Right lobe of liver (tissue), 6 donors: ENCODE measurements around the gene C2orf81. TPM values are rescaled to one million over a fixed set of nuclear protein-coding genes. Genes with fewer than 3 reads are reported as not detected.
"Not testable (repeated sequence)": the region's sequence is repeated elsewhere in the genome, so short reads cannot be mapped to it uniquely, and the experiment has no call there.

ENCODE experiments used
- ATAC-seq, 4 donors: fragments of 200-7000 bp; cut with Tn5 transposase; one replicate each; pipeline ENCODE4 v1.9.1; 2020; ENCODE audit warnings: mild to moderate bottlenecking in 4 of 4, moderate library complexity in 4 of 4
- DNase-seq, 3 donors: peaks; one replicate each; pipeline ENCODE4 v3.0.0-alpha.2; 2020
- H3K27ac ChIP-seq, 3 donors: fragments of 200-600 bp; one replicate each; pipeline ENCODE4 v1.8.0; 2022
- H3K27me3 ChIP-seq, 2 donors: fragments of 200-600 bp; one replicate each; pipeline ENCODE4 v1.8.0; 2022
- H3K36me3 ChIP-seq, 4 donors: fragments of 200-600 bp; sonication (generic) in 1 of 4; one replicate each; pipeline versions ENCODE4 v1.5.1 to v1.8.0; 2017 to 2022; ENCODE audit warnings: control low read depth in 1 of 4
- H3K4me1 ChIP-seq, 4 donors: fragments of 200-600 bp; sonication (generic) in 1 of 4; one replicate each; pipeline versions ENCODE4 v1.5.1 to v1.8.0; 2017 to 2022; ENCODE audit warnings: control low read depth in 1 of 4
- H3K4me3 ChIP-seq, 3 donors: fragments of 200-600 bp; one replicate each; pipeline ENCODE4 v1.8.0; 2022
- H3K9me3 ChIP-seq, 4 donors: fragments of 200-600 bp; sonication (generic) in 1 of 4; one replicate each; pipeline versions ENCODE4 v1.5.1 to v1.8.0; 2017 to 2022; ENCODE audit warnings: control low read depth in 1 of 4
- CTCF ChIP-seq, 4 donors: fragments of 200-600 bp in 3 of 4; fragments of 450-650 bp in 1 of 4; IDR thresholded peaks; one replicate each; pipeline versions ENCODE4 v1.5.1 to v1.8.0; 2016 to 2022; ENCODE audit warnings: antibody characterized with exemption in 4 of 4, mild to moderate bottlenecking in 2 of 4
- POLR2A ChIP-seq: fragments of 450-650 bp; IDR thresholded peaks from one replicate; pipeline ENCODE4 v1.6.1; 2017; ENCODE audit warnings: antibody characterized with exemption, mild to moderate bottlenecking
- WGBS: methylation state at CpG from one replicate; pipeline ENCODE4 v1.1.6; 2018; ENCODE audit warnings: low coverage, low lambda C conversion rate; ENCODE audit not compliant: insufficient coverage; ENCODE audit errors: missing lambda C conversion rate; 5-methylcytosine and 5-hydroxymethylcytosine counted together
- intact Hi-C, 2 donors: fragments of 100-400 bp; cut with DNase I; formaldehyde crosslinking; loops; one replicate each; pipeline versions ENCODE4 v1.11.2 to v1.14.1; 2022
- total RNA-seq, 6 experiments: library from RNA; depleted of rRNA in 2 of 6; stranded (reverse); fragments of >200 nt in 2 of 6; fragmentation: NEBNext Ultra II Directional in 3 of 6; extraction: Animal tissue kit (Norgen Biotek cat#: 25700) in 3 of 6; gene quantifications; one replicate each; pipeline versions ENCODE4 v1.1.0 to v1.2.4, GENCODE V29; 2016 to 2023
- donor health status: DM: no; HTN: yes; CAD: no.
- donor health status: DM: no; HTN: no; CAD: no.
- donor health status: DM: no; HTN: no; CAD: no.
- donor health status: DM: no; HTN: yes; CAD: no.
- donor health status: DM: no; HTN: yes; CAD: no.

Gene C2orf81
- total RNA-seq, 6 experiments from 2014 or later = 0.18 to 0.56 (median 0.31) TPM; not detected in 1

- no peak for ATAC-seq
- Histone ChIP-seq H3K9me3 (no peaks in the 10 kb centered on the region), H3K4me1 (peaks cover 0 to 14% (median 0%) of the 10 kb centered on the region in 4 donors), H3K36me3 (peaks cover 0 to 36% (median 12%) of the 10 kb centered on the region in 4 donors), H3K27ac (no peak overlapping the region), H3K4me3 (no peak overlapping the region), H3K27me3 (no peaks in the 10 kb centered on the region)
- WGBS = 57% methylated on average over 4 of the region's 9 CpGs
- TF ChIP-seq POLR2A (no peak), CTCF (IDR thresholded peaks at IDR 0.05) (no peak)
- DNase-seq = peak in 1 of 3 donors; percentile 49
- intact Hi-C loops = no loop called here
Observed at GRCh38 chr2:74423231-74424095, 2.0 kb upstream of the C2orf81 start.

- intact Hi-C loops, DNase-seq, H3K36me3 ChIP-seq, H3K27me3 ChIP-seq, ATAC-seq, H3K9me3 ChIP-seq, H3K27ac ChIP-seq: not testable (repeated sequence)
- Histone ChIP-seq H3K4me1 (peaks cover 0 to 16% (median 0%) of the 10 kb centered on the region in 4 donors), H3K4me3 (peak overlapping the region in 1 of 3 donors; percentile 48)
- WGBS = 73% methylated on average over 18 of the region's 19 CpGs
Observed at GRCh38 chr2:74420443-74421103, 846 bp downstream of the C2orf81 start.

- no peak overlapping the region for H3K27ac ChIP-seq
- TF ChIP-seq CTCF (IDR thresholded peaks at IDR 0.05) (no peak), POLR2A (no peak)
- intact Hi-C loops = no loop called here
- H3K4me1 ChIP-seq = peaks cover 0 to 17% (median 0%) of the 10 kb centered on the region in 4 donors
- H3K9me3 ChIP-seq = no peaks in the 10 kb centered on the region
- H3K27me3 ChIP-seq = peaks cover 0 to 4% of the 10 kb centered on the region in 2 donors
- no peak for ATAC-seq
- H3K4me3 ChIP-seq = no peak overlapping the region
- DNase-seq = no peak
- H3K36me3 ChIP-seq = peaks cover 0 to 1% (median 0%) of the 10 kb centered on the region in 4 donors
- 38% methylated on average over 2 of the region's 2 CpGs for WGBS
Observed at GRCh38 chr2:74420006-74420405, 1.4 kb downstream of the C2orf81 start.

- H3K27ac ChIP-seq = no peak overlapping the region
- no peak overlapping the region for H3K4me3 ChIP-seq
- H3K9me3 ChIP-seq = no peaks in the 10 kb centered on the region
- DNase-seq (no peak), ATAC-seq (no peak)
- TF ChIP-seq CTCF (IDR thresholded peaks at IDR 0.05) (no peak), POLR2A (no peak)
- no peaks in the 10 kb centered on the region for H3K36me3 ChIP-seq
- intact Hi-C loops = loop anchor here in 1 of 2 donors (10.0 kb wide), 1 partner anchor 175 kb away; no protein-coding TSS in a partner anchor
- H3K4me1 ChIP-seq = peaks cover 0 to 17% (median 0%) of the 10 kb centered on the region in 4 donors
- H3K27me3 ChIP-seq = peaks cover 0 to 4% of the 10 kb centered on the region in 2 donors
- 65% methylated on average over 1 of the region's 1 CpG for whole genome bisulfite sequencing
Observed at GRCh38 chr2:74419345-74419744, 2.1 kb downstream of the C2orf81 start.
